ENCODE measurements around the gene HDDC2. TPM values are rescaled to one million over a fixed set of nuclear protein-coding genes. Genes with fewer than 3 reads are reported as not detected.

Gene HDDC2
- total RNA-seq, 1 experiment from 2014 or later = 141 TPM

DNA sequence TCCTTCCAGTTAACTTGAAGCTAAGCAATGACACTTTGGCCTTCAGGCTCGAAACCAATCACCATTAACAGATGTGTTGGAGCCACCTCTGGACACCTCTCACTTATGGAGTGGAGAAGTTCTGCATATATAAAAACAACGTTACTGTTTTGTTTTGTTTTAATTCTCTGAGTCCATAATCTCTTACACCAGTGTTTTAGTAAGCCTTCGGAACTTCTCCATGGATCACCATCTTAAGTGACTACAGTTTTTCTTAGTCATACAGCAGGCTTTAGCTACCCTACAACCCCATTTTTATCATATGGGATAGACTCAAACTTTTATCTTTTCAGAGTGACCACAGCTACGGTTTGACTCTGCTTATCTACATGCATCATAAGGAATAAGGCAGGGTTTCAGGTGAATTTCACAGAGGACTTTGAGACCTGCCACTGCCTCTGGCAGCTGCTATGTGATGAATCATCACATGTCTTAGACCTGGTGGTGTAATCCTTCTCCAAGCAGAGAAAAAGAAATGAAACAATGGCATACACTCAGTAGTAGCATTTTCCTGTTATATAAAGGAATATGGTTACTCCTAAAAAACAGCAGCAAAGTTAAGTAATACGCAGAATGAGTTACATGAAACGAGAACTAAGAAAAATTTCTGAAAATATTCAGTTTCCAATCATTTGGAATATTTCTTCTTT is 5.5 kb upstream of the HDDC2 start:
- TF ChIP-seq, protein P1, sequence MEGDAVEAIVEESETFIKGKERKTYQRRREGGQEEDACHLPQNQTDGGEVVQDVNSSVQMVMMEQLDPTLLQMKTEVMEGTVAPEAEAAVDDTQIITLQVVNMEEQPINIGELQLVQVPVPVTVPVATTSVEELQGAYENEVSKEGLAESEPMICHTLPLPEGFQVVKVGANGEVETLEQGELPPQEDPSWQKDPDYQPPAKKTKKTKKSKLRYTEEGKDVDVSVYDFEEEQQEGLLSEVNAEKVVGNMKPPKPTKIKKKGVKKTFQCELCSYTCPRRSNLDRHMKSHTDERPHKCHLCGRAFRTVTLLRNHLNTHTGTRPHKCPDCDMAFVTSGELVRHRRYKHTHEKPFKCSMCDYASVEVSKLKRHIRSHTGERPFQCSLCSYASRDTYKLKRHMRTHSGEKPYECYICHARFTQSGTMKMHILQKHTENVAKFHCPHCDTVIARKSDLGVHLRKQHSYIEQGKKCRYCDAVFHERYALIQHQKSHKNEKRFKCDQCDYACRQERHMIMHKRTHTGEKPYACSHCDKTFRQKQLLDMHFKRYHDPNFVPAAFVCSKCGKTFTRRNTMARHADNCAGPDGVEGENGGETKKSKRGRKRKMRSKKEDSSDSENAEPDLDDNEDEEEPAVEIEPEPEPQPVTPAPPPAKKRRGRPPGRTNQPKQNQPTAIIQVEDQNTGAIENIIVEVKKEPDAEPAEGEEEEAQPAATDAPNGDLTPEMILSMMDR (IDR thresholded peaks at IDR 0.05; ENCODE audit: unreplicated experiment) = no peak
- POLR2A ChIA-PET = interaction anchor here (0.6 to 1.0 kb wide), 4 partner anchors 109 to 1435 kb away, joined by 3 to 4 read pairs (median 3); no protein-coding TSS in a partner anchor
- Mint-ChIP-seq H3K27me3 (ENCODE audit: insufficient read depth, unreplicated experiment) (peaks cover 7% of the 10 kb centered on the region), H3K4me3 (ENCODE audit: unreplicated experiment) (no peak overlapping the region), H3K36me3 (ENCODE audit: insufficient read depth, unreplicated experiment) (no peaks in the 10 kb centered on the region), H3K4me1 (ENCODE audit: insufficient read depth, unreplicated experiment) (peaks cover 17% of the 10 kb centered on the region), H3K9me3 (ENCODE audit: unreplicated experiment) (peaks cover 12% of the 10 kb centered on the region), H3K27ac (ENCODE audit: low read depth, unreplicated experiment) (no peak overlapping the region)
- intact Hi-C loops (cut with micrococcal nuclease) = no loop called here
- BruUV-seq (replicated peaks) = no TSS peak
- CTCF ChIA-PET = interaction anchor here (0.5 to 11.0 kb wide), 8 partner anchors 115 to 542 kb away, joined by 3 to 233 read pairs (median 3); no protein-coding TSS in a partner anchor
- peak; percentile 63 for DNase-seq (ENCODE audit: unreplicated experiment)

DNA sequence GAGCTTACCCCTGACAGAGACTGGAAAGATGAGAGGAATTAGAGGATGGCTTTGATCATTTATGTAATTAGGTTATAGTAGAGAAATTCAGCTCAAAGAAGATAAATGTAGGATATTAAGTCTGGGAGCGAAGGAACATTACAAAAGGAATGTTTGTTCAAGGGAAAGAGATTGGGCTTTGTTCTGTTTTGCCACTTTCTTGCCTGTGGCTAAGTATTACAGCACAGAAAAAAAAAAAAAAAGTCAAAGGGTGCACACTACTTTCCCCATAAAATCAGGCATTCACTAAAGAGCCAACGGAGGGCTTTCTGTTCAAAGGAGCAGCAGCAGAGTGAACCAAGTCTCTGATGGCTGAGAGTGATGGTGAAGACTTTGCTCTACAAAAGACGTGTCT is 5.0 kb upstream of the HDDC2 start:
- H3K4me3 Mint-ChIP-seq (ENCODE audit: unreplicated experiment) = no peak overlapping the region
- H3K27ac Mint-ChIP-seq (ENCODE audit: low read depth, unreplicated experiment) = no peak overlapping the region
- CTCF ChIA-PET = interaction anchor here (0.8 to 11.0 kb wide), 7 partner anchors 114 to 542 kb away, joined by 3 to 233 read pairs (median 3); no protein-coding TSS in a partner anchor
- peaks cover 17% of the 10 kb centered on the region for H3K4me1 Mint-ChIP-seq (ENCODE audit: insufficient read depth, unreplicated experiment)
- TF ChIP-seq, protein P1 (IDR thresholded peaks at IDR 0.05; ENCODE audit: unreplicated experiment) = no peak
- no peaks in the 10 kb centered on the region for H3K36me3 Mint-ChIP-seq (ENCODE audit: insufficient read depth, unreplicated experiment)
- no peak for DNase-seq (ENCODE audit: unreplicated experiment)
- no TSS peak for BruUV-seq (replicated peaks)
- peaks cover 12% of the 10 kb centered on the region for H3K9me3 Mint-ChIP-seq (ENCODE audit: unreplicated experiment)
- POLR2A ChIA-PET = interaction anchor here (0.6 to 1.0 kb wide), 3 partner anchors 108 to 1434 kb away, joined by 3 to 4 read pairs (median 3); no protein-coding TSS in a partner anchor
- peaks cover 7% of the 10 kb centered on the region for H3K27me3 Mint-ChIP-seq (ENCODE audit: insufficient read depth, unreplicated experiment)
- intact Hi-C loops (cut with micrococcal nuclease) = no loop called here

DNA sequence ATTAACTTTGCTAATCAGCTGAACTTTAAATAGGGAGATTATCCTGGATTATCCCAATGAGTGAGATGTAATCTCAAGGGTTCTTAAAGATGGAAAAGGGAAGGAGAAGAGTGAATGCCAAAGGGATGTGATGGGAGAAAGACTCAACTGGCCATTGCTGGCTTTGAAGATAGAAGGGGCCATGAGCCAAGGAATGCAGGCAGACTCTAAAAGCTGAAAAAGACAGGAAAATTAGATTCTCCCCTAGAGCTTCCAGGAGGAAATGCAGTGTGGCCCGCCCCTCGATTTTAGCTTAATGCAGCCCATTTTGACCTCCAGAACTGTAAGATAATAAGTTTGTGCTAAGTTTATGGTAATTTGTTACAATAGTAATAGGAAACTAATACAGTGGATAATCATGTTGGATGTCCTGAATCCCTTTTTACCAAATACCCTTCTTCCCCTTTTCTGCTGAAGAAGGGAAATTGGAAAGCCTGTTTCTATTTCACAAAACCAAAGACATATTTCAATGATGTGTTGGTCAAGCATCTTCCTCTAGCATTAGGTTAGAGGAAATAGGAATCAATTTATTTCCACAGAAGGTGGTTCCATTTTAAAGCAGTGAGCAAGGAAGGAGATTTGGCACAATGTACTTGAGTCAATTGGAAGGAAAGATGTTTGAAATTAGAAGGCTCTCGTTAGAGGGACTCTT is 3.3 kb upstream of the HDDC2 start:
- POLR2A ChIA-PET = interaction anchor here (0.6 to 1.5 kb wide), 2 partner anchors 113 to 728 kb away, joined by 3 to 5 read pairs; no protein-coding TSS in a partner anchor
- CTCF ChIA-PET = interaction anchor here (0.6 to 1.5 kb wide), 6 partner anchors 9 to 154 kb away, joined by 3 to 11 read pairs (median 3); partner anchors contain the start of gene TPD52L1
- peaks cover 7% of the 10 kb centered on the region for H3K27me3 Mint-ChIP-seq (ENCODE audit: insufficient read depth, unreplicated experiment)
- TF ChIP-seq, protein P1 (IDR thresholded peaks at IDR 0.05; ENCODE audit: unreplicated experiment) = no peak
- DNase-seq (ENCODE audit: unreplicated experiment) = no peak
- H3K36me3 Mint-ChIP-seq (ENCODE audit: insufficient read depth, unreplicated experiment) = peaks cover 8% of the 10 kb centered on the region
- no peak overlapping the region for H3K27ac Mint-ChIP-seq (ENCODE audit: low read depth, unreplicated experiment)
- BruUV-seq (replicated peaks) = no TSS peak
- no peak overlapping the region for H3K4me3 Mint-ChIP-seq (ENCODE audit: unreplicated experiment)
- intact Hi-C loops (cut with micrococcal nuclease) = no loop called here
- H3K4me1 Mint-ChIP-seq (ENCODE audit: insufficient read depth, unreplicated experiment) = peaks cover 24% of the 10 kb centered on the region
- peaks cover 12% of the 10 kb centered on the region for H3K9me3 Mint-ChIP-seq (ENCODE audit: unreplicated experiment)

DNA sequence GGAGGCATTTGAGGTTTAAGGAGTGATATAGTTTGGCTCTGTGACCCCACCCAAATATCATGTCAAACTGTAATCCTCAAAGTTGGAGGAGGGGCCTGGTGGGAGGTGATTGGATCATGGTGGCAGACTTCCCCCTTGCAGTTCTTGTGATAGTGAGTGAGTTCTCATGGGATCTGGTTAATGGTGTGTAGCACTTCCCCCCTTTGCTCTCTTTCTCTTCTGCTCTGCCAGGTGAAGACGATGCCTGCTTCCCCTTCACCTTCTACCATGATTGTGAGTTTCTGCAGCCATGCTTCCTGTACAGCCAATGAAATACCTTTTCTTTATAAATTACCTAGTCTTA is 1.7 kb upstream of the HDDC2 start:
- DNase-seq (ENCODE audit: unreplicated experiment) = no peak

More for the DNA sequence above, 1.7 kb upstream of the HDDC2 start:
- ChIA-PET CTCF (interaction anchor here (0.6 to 1.1 kb wide), 2 partner anchors 101 to 190 kb away, joined by 3 read pairs; no protein-coding TSS in a partner anchor), POLR2A (interaction anchor here (1.5 kb wide), 1 partner anchor 111 kb away, joined by 5 read pairs; no protein-coding TSS in a partner anchor)
- intact Hi-C loops (cut with micrococcal nuclease) = no loop called here
- TF ChIP-seq, protein P1 (IDR thresholded peaks at IDR 0.05; ENCODE audit: unreplicated experiment) = no peak
- peaks cover 12% of the 10 kb centered on the region for H3K9me3 Mint-ChIP-seq (ENCODE audit: unreplicated experiment)
- H3K4me3 Mint-ChIP-seq (ENCODE audit: unreplicated experiment) = no peak overlapping the region
- peaks cover 24% of the 10 kb centered on the region for H3K36me3 Mint-ChIP-seq (ENCODE audit: insufficient read depth, unreplicated experiment)
- no TSS peak for BruUV-seq (replicated peaks)
- H3K4me1 Mint-ChIP-seq (ENCODE audit: insufficient read depth, unreplicated experiment) = peaks cover 33% of the 10 kb centered on the region
- H3K27me3 Mint-ChIP-seq (ENCODE audit: insufficient read depth, unreplicated experiment) = peaks cover 7% of the 10 kb centered on the region
- H3K27ac Mint-ChIP-seq (ENCODE audit: low read depth, unreplicated experiment) = no peak overlapping the region
